ENCODE data around the gene STXBP6.

The STXBP6 gene

GRCh38 chr14:24911324-24912109 lies 138.4 kb downstream of the STXBP6 start:
- DNase-seq, result no peak

GRCh38 chr14:24910408-24910986 lies 139.4 kb downstream of the STXBP6 start:
- DNase-seq, result no peak

- DNase-seq, result no peak
These were observed 140.2 kb downstream of the STXBP6 start for GRCh38 chr14:24909523-24910302.

GRCh38 chr14:24908592-24909236 lies 141.2 kb downstream of the STXBP6 start:
- DNase-seq, result no peak

- no peak for DNase-seq
These were observed 145.4 kb downstream of the STXBP6 start for GRCh38 chr14:24904533-24904932.

GRCh38 chr14:24903337-24903736 lies 146.6 kb downstream of the STXBP6 start:
- DNase-seq, result no peak

- no peak for DNase-seq
These were observed 149.5 kb downstream of the STXBP6 start for GRCh38 chr14:24900269-24901100.

- no peak for DNase-seq
These were observed 152.2 kb downstream of the STXBP6 start for GRCh38 chr14:24897793-24898192.

- no peak for DNase-seq
These were observed 154.3 kb downstream of the STXBP6 start for GRCh38 chr14:24895622-24896021.

- no peak for DNase-seq
These were observed 154.7 kb downstream of the STXBP6 start for GRCh38 chr14:24895243-24895583.

GRCh38 chr14:24894583-24895242 lies 155.2 kb downstream of the STXBP6 start:
- DNase-seq, result no peak

- DNase-seq, result no peak
These were observed 157.4 kb downstream of the STXBP6 start for GRCh38 chr14:24892497-24893051.

- no peak for DNase-seq
These were observed 157.9 kb downstream of the STXBP6 start for GRCh38 chr14:24891987-24892496.

GRCh38 chr14:24890716-24891115 lies 159.2 kb downstream of the STXBP6 start:
- DNase-seq, result no peak

- DNase-seq, result no peak
These were observed 160.1 kb downstream of the STXBP6 start for GRCh38 chr14:24889843-24890242.

- no peak for DNase-seq
These were observed 161.4 kb downstream of the STXBP6 start for GRCh38 chr14:24888532-24888931.

- no peak for DNase-seq
These were observed 162.2 kb downstream of the STXBP6 start for GRCh38 chr14:24887623-24888304.

GRCh38 chr14:24885410-24885913 lies 164.5 kb downstream of the STXBP6 start:
- DNase-seq, result no peak

- DNase-seq, result no peak
These were observed 166.4 kb downstream of the STXBP6 start for GRCh38 chr14:24883576-24883975.

GRCh38 chr14:24881116-24881893 lies 168.6 kb downstream of the STXBP6 start:
- no peak for DNase-seq
